GM12801 (cell line): ENCODE data around the gene CDK14.

Source experiments
- TF ChIP-seq, protein P1 (sequence below): IDR thresholded peaks from one replicate; pipeline ENCODE4 v1.5.1; 2011; ENCODE audit warnings: control low read depth; ENCODE audit not compliant: insufficient read length; ENCODE audit errors: extremely low read depth

CDK14 gene

DNA sequence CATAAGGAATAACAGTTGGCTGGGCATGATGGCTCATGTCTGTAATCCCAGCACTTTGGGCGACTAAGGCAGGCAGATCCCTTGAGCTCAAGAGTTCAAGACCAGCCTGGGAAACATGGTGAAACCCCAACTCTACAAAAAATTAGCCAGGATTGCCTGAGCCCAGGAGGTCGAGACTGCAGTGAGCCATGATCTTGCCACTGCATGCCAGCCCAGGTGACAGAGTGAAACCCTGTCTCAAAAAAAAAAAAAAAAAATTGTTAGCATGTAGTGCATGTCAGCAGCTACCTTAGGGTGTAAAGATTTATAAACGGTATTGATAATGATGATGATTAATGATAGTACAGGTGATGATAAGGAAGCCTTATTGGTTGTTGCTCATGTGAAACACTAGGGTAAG lies 336.9 kb downstream of the CDK14 start:
- TF ChIP-seq, protein P1, sequence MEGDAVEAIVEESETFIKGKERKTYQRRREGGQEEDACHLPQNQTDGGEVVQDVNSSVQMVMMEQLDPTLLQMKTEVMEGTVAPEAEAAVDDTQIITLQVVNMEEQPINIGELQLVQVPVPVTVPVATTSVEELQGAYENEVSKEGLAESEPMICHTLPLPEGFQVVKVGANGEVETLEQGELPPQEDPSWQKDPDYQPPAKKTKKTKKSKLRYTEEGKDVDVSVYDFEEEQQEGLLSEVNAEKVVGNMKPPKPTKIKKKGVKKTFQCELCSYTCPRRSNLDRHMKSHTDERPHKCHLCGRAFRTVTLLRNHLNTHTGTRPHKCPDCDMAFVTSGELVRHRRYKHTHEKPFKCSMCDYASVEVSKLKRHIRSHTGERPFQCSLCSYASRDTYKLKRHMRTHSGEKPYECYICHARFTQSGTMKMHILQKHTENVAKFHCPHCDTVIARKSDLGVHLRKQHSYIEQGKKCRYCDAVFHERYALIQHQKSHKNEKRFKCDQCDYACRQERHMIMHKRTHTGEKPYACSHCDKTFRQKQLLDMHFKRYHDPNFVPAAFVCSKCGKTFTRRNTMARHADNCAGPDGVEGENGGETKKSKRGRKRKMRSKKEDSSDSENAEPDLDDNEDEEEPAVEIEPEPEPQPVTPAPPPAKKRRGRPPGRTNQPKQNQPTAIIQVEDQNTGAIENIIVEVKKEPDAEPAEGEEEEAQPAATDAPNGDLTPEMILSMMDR: no peak

DNA sequence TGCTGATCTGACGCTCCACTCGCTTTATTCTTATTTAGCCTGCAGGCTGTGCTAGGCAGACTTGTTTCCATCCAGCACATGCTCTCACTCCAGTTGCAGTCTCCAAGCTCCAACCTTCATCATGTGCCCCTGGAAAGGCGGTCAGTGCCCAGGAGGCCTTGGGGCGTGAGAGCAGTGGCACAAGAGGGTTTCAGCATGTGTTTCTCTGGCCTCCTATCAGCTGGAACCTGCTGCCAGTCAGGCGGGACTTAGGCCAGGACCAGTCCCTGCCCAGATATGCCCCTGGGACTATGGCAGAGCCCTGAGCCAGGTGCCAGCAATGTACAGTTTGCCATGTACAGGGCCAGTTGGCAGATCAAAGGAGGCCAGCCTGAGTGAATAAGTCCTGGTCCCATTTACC lies 337.9 kb downstream of the CDK14 start:
- TF ChIP-seq, protein P1: no peak

DNA sequence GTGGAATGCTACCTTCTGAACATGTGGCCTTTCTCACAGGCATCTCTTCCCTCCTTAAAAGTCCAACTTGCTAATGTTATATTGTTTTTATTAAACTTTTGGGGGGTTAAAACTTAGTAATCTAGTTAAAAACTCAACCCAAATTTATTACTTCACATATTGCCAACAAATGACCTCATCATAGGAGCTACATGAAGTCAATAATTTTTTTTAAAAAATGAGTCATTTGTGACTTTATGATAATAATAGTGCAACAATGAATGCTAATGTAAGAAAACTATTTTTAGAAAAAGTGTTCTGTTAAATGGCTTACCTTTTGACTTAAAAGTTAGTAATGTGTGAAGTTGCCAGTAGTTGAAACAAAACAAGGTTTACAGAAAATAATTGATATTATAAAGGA lies 342.2 kb downstream of the CDK14 start:
- TF ChIP-seq, protein P1: no peak

DNA sequence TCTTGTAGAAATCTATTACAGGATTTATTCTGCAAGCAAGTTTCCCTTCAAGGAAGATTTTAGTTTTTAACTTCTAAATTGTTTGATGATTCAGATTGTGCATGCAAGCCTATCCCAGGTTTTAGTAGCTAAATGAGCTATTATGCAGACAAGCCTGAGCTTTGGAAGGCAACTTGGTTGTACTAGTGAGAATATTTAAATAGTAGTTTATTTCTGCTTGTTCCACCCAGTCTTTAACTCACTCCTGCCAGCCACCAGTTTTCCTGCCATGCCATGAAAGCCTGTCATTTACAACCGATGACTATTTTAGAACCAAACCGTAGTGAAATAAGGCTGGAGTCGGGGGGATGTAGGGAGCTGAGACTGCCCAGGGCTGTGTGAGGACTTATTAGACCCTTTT lies 343.5 kb downstream of the CDK14 start:
- TF ChIP-seq, protein P1: no peak

DNA sequence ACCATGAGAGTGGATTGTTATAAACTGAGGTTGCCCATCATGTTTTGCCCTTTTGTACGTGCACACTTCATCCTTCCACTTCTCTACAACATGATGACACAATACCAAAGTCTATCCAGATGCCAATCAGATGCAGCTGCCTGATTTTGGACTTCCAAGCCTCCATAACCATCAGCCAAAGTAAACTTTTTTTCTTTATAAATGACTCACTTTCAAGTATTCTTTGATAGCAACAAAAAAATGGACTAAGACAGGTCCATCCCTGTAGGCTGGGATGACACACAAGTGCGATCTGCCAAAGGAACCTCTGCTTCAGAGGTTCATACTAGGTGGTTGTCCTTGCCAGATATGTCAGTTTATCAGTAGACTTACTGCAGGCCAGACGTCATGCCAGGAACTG lies 347.9 kb downstream of the CDK14 start:
- TF ChIP-seq, protein P1: no peak

DNA sequence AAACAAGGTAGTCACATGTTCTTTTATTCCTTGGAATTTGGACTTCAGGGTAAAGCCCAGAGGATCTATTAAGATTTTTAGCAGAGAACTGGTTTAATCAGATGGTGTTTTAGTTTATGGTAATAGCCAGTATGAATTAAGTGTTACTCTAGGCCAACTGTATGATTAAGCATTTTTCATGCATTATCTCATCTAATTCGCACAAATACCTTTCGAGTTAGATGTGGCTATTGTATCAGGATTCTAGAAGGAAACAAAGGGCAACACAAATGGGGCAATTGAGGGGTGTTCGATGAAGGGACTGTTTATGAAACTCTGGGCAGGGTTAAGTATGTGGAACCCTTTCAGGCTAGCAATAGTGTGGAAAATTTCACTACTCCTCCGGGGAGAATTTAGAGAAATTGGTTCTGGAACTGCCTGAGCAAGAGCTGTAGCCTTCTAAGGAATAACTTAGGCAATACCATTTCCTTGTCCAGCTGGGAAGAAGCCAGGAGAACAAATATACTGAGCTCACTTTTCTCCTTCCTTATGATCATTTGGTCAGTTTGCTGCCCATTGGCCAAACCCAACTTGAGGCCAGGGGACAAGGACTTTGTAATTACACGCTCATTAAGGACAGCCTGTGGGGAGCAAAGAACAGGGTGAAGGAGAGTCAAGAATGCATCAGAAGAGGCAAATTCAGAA lies 349.1 kb downstream of the CDK14 start:
- TF ChIP-seq, protein P1: no peak

DNA sequence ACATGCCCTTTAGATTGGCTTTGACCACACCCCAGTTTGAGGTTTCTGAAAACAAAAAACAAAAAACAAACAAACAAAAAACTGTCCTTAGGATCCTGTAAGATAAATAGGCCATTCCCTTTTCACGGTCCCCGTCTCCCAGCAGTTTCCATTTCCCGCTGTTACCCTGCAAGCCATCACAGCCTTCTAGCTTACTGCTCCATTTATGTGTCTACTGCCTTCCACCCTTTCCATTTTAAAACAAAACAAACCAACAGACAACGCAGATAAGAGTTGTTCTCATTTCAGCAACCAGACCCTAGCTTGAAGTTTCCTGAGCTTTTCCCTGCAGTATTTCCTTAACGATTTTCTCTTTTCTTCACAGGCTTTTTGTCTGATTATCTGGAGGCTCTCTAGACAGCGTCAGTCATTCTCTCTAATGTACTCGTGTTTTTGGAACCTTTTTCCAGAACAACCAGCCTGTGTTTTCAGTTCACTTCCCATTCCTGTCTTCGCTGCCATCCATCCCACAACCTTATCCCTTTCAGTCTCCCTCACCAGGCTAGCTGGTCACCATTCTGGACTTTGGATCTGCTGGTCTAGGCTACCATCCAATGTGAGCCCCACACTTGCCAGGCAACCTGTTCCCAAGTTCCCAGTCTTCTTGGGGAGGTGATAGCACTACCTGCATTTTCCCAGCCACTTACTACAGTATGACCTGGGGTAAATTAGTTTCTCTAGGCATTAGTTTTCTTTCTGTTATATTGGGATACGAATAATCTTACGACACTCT lies 350.8 kb downstream of the CDK14 start:
- TF ChIP-seq, protein P1: no peak
